Esophagus squamous epithelium (tissue), 4 donors: ENCODE data around the gene MAPRE3.

Experiments used
- CTCF ChIP-seq, 6 experiments: fragments of 450-650 bp in 4 of 6; fragments of 200-600 bp in 2 of 6; sonication (generic) in 2 of 6; IDR thresholded peaks; one replicate each; pipeline ENCODE4 v1.5.1; 2016 to 2019; ENCODE audit warnings: antibody characterized with exemption in 6 of 6, mild to moderate bottlenecking in 4 of 6, moderate library complexity in 4 of 6
- POLR2A ChIP-seq, 4 donors: fragments of 450-650 bp; IDR thresholded peaks; one replicate each; pipeline ENCODE4 v1.6.1; 2017; ENCODE audit warnings: antibody characterized with exemption in 4 of 4, mild to moderate bottlenecking in 4 of 4, moderate library complexity in 3 of 4

DNA sequence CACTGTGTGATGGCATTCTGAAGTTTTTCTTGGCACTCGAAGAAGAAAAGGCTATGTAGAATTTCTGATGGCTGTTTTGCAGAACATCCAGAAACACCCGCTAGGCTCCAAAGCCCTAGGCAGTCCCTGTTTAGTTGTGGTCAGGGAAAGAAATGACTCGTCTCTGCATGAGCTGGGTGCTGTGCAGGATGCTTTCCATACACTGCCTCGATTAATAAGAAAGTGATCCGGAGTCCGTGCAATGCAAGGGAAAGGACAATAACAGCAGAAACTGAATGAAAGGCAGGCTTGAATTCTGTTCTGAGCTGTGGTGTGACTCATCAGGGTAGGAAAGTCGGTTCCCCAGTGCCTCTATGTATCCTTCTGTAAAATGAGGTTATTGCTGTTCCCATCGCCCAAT is 18.7 kb downstream of the MAPRE3 start:
- TF ChIP-seq CTCF (IDR thresholded peaks at IDR 0.05) (no peak), POLR2A (IDR thresholded peaks at IDR 0.05) (no peak)
